HCT116 (cell line): ENCODE data around the gene MTERF4. TPM values are rescaled to one million over a fixed set of nuclear protein-coding genes. Genes with fewer than 3 reads are reported as not detected.

Source experiments
- ATAC-seq: fragments of 200-7000 bp; cut with Tn5 transposase; 2 replicates; pipeline ENCODE4 v1.9.1; 2020; ENCODE audit warnings: mild to moderate bottlenecking, moderate library complexity
- BruUV-seq: library from RNA; stranded (reverse); fragments of 400-500 nt; replicated peaks from 2 replicates; lab custom pipeline; 2021; lab: Mats Ljungman, UMichigan
- CTCF ChIA-PET: fragments of 300-600 bp; sonication (Branson Sonifier 250); formaldehyde crosslinking; loops from one replicate; lab custom pipeline; 2021; ENCODE audit warnings: antibody characterized with exemption; lab: Charles Lee
- POLR2A ChIA-PET: fragments of 300-600, 350-600 bp; sonication (Branson Sonifier 250); formaldehyde crosslinking; loops from one replicate; lab custom pipeline; 2021; ENCODE audit warnings: antibody characterized with exemption; lab: Charles Lee
- RAD21 ChIA-PET, 2 experiments: fragments of 300-600 bp; sonication (Branson Sonifier 250); formaldehyde crosslinking; loops; one replicate each; lab custom pipeline; 2023; ENCODE audit warnings: low total read pairs in 2 of 2; ENCODE audit not compliant: uncharacterized antibody in 2 of 2, unreplicated experiment in 2 of 2, low non-redundant PET in 1 of 2; lab: Charles Lee
- DNase-seq: peaks from one replicate; pipeline ENCODE4 v3.0.0-alpha.2; 2010; ENCODE audit warnings: low read depth, low spot score
- H2AFZ ChIP-seq: fragments of 200-600 bp; shearing (Covaris generic), sonication (generic); 2 replicates; pipeline ENCODE4 v1.6.1; 2017; ENCODE audit warnings: low read depth, mixed run types, mixed read lengths, antibody characterized with exemption, low read length; ENCODE audit not compliant: poor library complexity, severe bottlenecking
- H3K27ac ChIP-seq: 2 replicates; pipeline ENCODE4 v1.5.1; 2012; ENCODE audit warnings: low read depth, low read length
- H3K27me3 ChIP-seq: fragments of 200-600 bp; sonication (generic); 2 replicates; pipeline ENCODE4 v1.6.1; 2016; ENCODE audit warnings: mixed run types, low read length, mixed read lengths; ENCODE audit not compliant: insufficient read depth
- H3K36me3 ChIP-seq, 2 experiments: fragments of 200-500 bp in 1 of 2; fragments of 200-600 bp in 1 of 2; sonication (Bioruptor generic) in 1 of 2; sonication (generic) in 1 of 2; 2 replicates each; pipeline versions ENCODE4 v1.5.1 to v1.6.1; 2014 to 2016; ENCODE audit warnings: low read length in 2 of 2, inconsistent platforms in 1 of 2, mixed read lengths in 1 of 2, mixed run types in 1 of 2; ENCODE audit not compliant: insufficient read depth in 2 of 2, control insufficient read depth in 1 of 2
- H3K4me1 ChIP-seq, 2 experiments: fragments of 200-600 bp in 1 of 2; sonication (generic) in 1 of 2; 2 replicates each; pipeline versions ENCODE4 v1.5.1 to v1.6.1; 2012 to 2017; ENCODE audit warnings: low read length in 2 of 2, inconsistent platforms in 1 of 2, mild to moderate bottlenecking in 1 of 2, mixed read lengths in 1 of 2, mixed run types in 1 of 2, moderate library complexity in 1 of 2; ENCODE audit not compliant: insufficient read depth in 2 of 2, control insufficient read depth in 1 of 2
- H3K4me2 ChIP-seq: fragments of 200-600 bp; sonication (generic); 2 replicates; pipeline ENCODE4 v1.6.1; 2017; ENCODE audit warnings: mixed run types, low read length, mixed read lengths
- H3K4me3 ChIP-seq, 2 experiments: fragments of 200-600 bp in 1 of 2; sonication (generic) in 1 of 2; replicated peaks in 1 of 2; 2 replicates each; pipeline ENCODE4 v1.5.1; 2011 to 2016; ENCODE audit warnings: low read length in 2 of 2, control low read depth in 1 of 2, low read depth in 1 of 2, mild to moderate bottlenecking in 1 of 2, mixed read lengths in 1 of 2, mixed run types in 1 of 2
- H3K79me2 ChIP-seq: fragments of 200-600 bp; sonication (generic); 2 replicates; pipeline ENCODE4 v1.6.1; 2017; ENCODE audit warnings: mild to moderate bottlenecking, mixed run types, low read length, moderate library complexity, mixed read lengths; ENCODE audit not compliant: insufficient read depth
- H3K9ac ChIP-seq: fragments of 200-600 bp; sonication (generic); 2 replicates; pipeline ENCODE4 v1.6.1; 2016; ENCODE audit warnings: low read length, mixed read lengths
- H3K9me2 ChIP-seq: fragments of 200-600 bp; sonication (generic), shearing (Covaris generic); 2 replicates; pipeline ENCODE4 v1.6.1; 2017; ENCODE audit warnings: mixed run types, mild to moderate bottlenecking, moderate library complexity; ENCODE audit not compliant: insufficient read depth
- H3K9me3 ChIP-seq, 2 experiments: fragments of 200-500 bp in 1 of 2; fragments of 200-600 bp in 1 of 2; sonication (Bioruptor generic) in 1 of 2; sonication (generic) in 1 of 2; 2 replicates each; pipeline ENCODE4 v1.6.1; 2014 to 2017; ENCODE audit warnings: low read length in 2 of 2, mixed read lengths in 2 of 2, inconsistent platforms in 1 of 2, low read depth in 1 of 2, mild to moderate bottlenecking in 1 of 2, mixed run types in 1 of 2, moderate library complexity in 1 of 2; ENCODE audit not compliant: control insufficient read depth in 1 of 2, insufficient read depth in 1 of 2
- H4K20me1 ChIP-seq: fragments of 200-600 bp; sonication (generic), shearing (Covaris generic); 2 replicates; pipeline ENCODE4 v1.6.1; 2017; ENCODE audit warnings: mixed run types, mild to moderate bottlenecking, moderate library complexity; ENCODE audit not compliant: insufficient read depth
- CBX3 ChIP-seq: IDR thresholded peaks from 2 replicates; pipeline ENCODE4 v1.6.1; 2012; ENCODE audit warnings: low read depth
- EZH2 ChIP-seq: fragments of 200-600 bp; sonication (generic); IDR thresholded peaks from 2 replicates; pipeline ENCODE4 v1.6.1; 2017; ENCODE audit warnings: antibody characterized with exemption, mixed run types
- JUND ChIP-seq: IDR thresholded peaks from 2 replicates; pipeline ENCODE4 v1.6.1; 2012
- TCF7L2 ChIP-seq: IDR thresholded peaks from 2 replicates; pipeline ENCODE4 v1.7.0; 2011; ENCODE audit warnings: borderline replicate concordance, inconsistent platforms; ENCODE audit not compliant: insufficient read depth, insufficient read length; ENCODE audit errors: extremely low read depth
- YY1 ChIP-seq: IDR thresholded peaks from 2 replicates; pipeline ENCODE4 v1.6.1; 2011; ENCODE audit warnings: low read length, low read depth, moderate library complexity, mild to moderate bottlenecking; ENCODE audit not compliant: insufficient replicate concordance; ENCODE audit errors: extremely low read depth
- intact Hi-C: fragments of 100-400 bp; cut with micrococcal nuclease; formaldehyde crosslinking; loops from 2 replicates; pipeline ENCODE4 v1.10.0; 2022
- total RNA-seq: library from RNA; stranded (reverse); gene quantifications from one replicate; pipeline ENCODE4 v1.2.1, GENCODE V29; 2021; ENCODE audit not compliant: unreplicated experiment

MTERF4 gene
- total RNA-seq, 1 experiment from 2014 or later: 25.5 TPM

GRCh38 chr2:241140445-241140840, 38.4 kb upstream of the MTERF4 start:
- DNase-seq (no peak), ATAC-seq (no peak)
- POLR2A ChIA-PET: interaction anchor here (1.7 kb wide), 1 partner anchor 10 kb away, joined by 4 read pairs; the partner anchor contains the start of gene PPP1R7
- peaks cover 11% of the 10 kb centered on the region; the same call in 1 of the 2 replicates for H3K79me2 ChIP-seq
- H3K36me3 ChIP-seq: peaks cover under 1 to 4% of the 10 kb centered on the region in 2 experiments; a peak in 3 of 4 replicates
- no peak overlapping the region for H3K9ac ChIP-seq
- H3K27me3 ChIP-seq: no peaks in the 10 kb centered on the region
- RAD21 ChIA-PET: no interaction called here
- H3K9me3 ChIP-seq: no peaks in the 10 kb centered on the region
- BruUV-seq: no TSS peak
- no peak overlapping the region for H2AFZ ChIP-seq
- H4K20me1 ChIP-seq: no peaks in the 10 kb centered on the region
- no peak overlapping the region for H3K4me3 ChIP-seq
- intact Hi-C loops: no loop called here
- H3K4me1 ChIP-seq: no peaks in the 10 kb centered on the region
- H3K4me2 ChIP-seq: no peak overlapping the region
- no peaks in the 10 kb centered on the region for H3K9me2 ChIP-seq
- no peak overlapping the region for H3K27ac ChIP-seq
- CTCF ChIA-PET: no interaction called here
- no peak for TF ChIP-seq TCF7L2
- no peak for TF ChIP-seq CBX3
- TF ChIP-seq EZH2: no peak

GRCh38 chr2:241139531-241140444, 37.7 kb upstream of the MTERF4 start:
- ChIA-PET RAD21 (no interaction called here), CTCF (no interaction called here), POLR2A (no interaction called here)
- no peaks in the 10 kb centered on the region for H3K9me3 ChIP-seq
- DNase-seq: no peak
- peaks cover 11% of the 10 kb centered on the region; the same call in 1 of the 2 replicates for H3K79me2 ChIP-seq
- no peak for ATAC-seq
- H3K36me3 ChIP-seq: peaks cover 3 to 4% of the 10 kb centered on the region in 2 experiments; a peak in 3 of 4 replicates
- no peak overlapping the region for H3K4me3 ChIP-seq
- no peak overlapping the region for H2AFZ ChIP-seq
- intact Hi-C loops: no loop called here
- H3K9me2 ChIP-seq: no peaks in the 10 kb centered on the region
- no peaks in the 10 kb centered on the region for H3K4me1 ChIP-seq
- H3K9ac ChIP-seq: no peak overlapping the region
- no peak overlapping the region for H3K4me2 ChIP-seq
- TF ChIP-seq JUND (no peak), YY1 (no peak)
- no peak overlapping the region for H3K27ac ChIP-seq
- no TSS peak for BruUV-seq
- H3K27me3 ChIP-seq: no peaks in the 10 kb centered on the region
- no peaks in the 10 kb centered on the region for H4K20me1 ChIP-seq
